Lung (tissue), 12 donors: ENCODE data around the gene KCNK2. TPM values are rescaled to one million over a fixed set of nuclear protein-coding genes. Genes with fewer than 3 reads are reported as not detected.

Source experiments
- ATAC-seq: fragments of 200-7000 bp; cut with Tn5 transposase; one replicate; pipeline ENCODE4 v1.9.1; 2020; ENCODE audit warnings: moderate number of reproducible peaks; ENCODE audit not compliant: insufficient read depth, low FRiP score
- DNase-seq, 3 donors: peaks; one replicate each; pipeline ENCODE4 v3.0.0-alpha.2; 2013 to 2017
- H3K27ac ChIP-seq, 2 donors: one replicate each; pipeline ENCODE4 v1.5.1; 2013; ENCODE audit warnings: mild to moderate bottlenecking in 2 of 2, moderate library complexity in 2 of 2, control low read depth in 1 of 2, inconsistent platforms in 1 of 2, low read depth in 1 of 2, low read length in 1 of 2
- H3K27me3 ChIP-seq, 3 donors: one replicate each; pipeline ENCODE4 v1.5.1; 2013; ENCODE audit warnings: low read length in 2 of 3; ENCODE audit not compliant: control insufficient read depth in 3 of 3, insufficient read depth in 3 of 3
- H3K36me3 ChIP-seq, 4 donors: one replicate each; pipeline ENCODE4 v1.5.1; 2013; ENCODE audit warnings: low read length in 4 of 4, mild to moderate bottlenecking in 1 of 4, moderate library complexity in 1 of 4; ENCODE audit not compliant: control insufficient read depth in 4 of 4, insufficient read depth in 4 of 4
- H3K4me1 ChIP-seq, 5 donors: one replicate each; pipeline ENCODE4 v1.5.1; 2013; ENCODE audit warnings: low read length in 5 of 5, mild to moderate bottlenecking in 2 of 5, moderate library complexity in 1 of 5; ENCODE audit not compliant: control insufficient read depth in 5 of 5, insufficient read depth in 5 of 5
- H3K4me3 ChIP-seq: one replicate; pipeline ENCODE4 v1.5.1; 2013; ENCODE audit warnings: mild to moderate bottlenecking, control low read depth, moderate library complexity
- H3K9ac ChIP-seq, 2 donors: one replicate each; pipeline ENCODE4 v1.5.1; 2013; ENCODE audit warnings: low read length in 2 of 2, control low read depth in 1 of 2; ENCODE audit not compliant: insufficient read depth in 1 of 2
- H3K9me3 ChIP-seq, 4 donors: one replicate each; pipeline ENCODE4 v1.5.1; 2013; ENCODE audit warnings: low read length in 3 of 4, mild to moderate bottlenecking in 1 of 4, moderate library complexity in 1 of 4; ENCODE audit not compliant: control insufficient read depth in 4 of 4, insufficient read depth in 3 of 4
- CTCF ChIP-seq: IDR thresholded peaks from 2 replicates; pipeline ENCODE4 v1.5.1; 2012; ENCODE audit warnings: mild to moderate bottlenecking; ENCODE audit errors: control extremely low read depth, extremely low read depth
- WGBS, 2 donors: extraction: QIAGEN DNeasy Blood & Tissue Kit; methylation state at CpG; one replicate each; pipeline ENCODE4 v1.1.7; 2013; 5-methylcytosine and 5-hydroxymethylcytosine counted together
- polyA plus RNA-seq, 2 donors: library from polyadenylated mRNA; stranded (reverse); fragments of 200-250 nt; gene quantifications; one replicate each; pipeline ENCODE4 v1.2.1, GENCODE V29; 2013
- total RNA-seq, 2 donors: library from RNA; depleted of rRNA in 1 of 2; stranded (reverse); fragments of >200 nt in 1 of 2; gene quantifications; one replicate each; pipeline ENCODE4 v1.2.1, GENCODE V29; 2014 to 2021
- donor health status: control.
- donor health status: control.
- donor health status: Bipolar disorder and iron deficiency.
- donor health status: healthy.
- donor health status: DM: yes; HTN: yes; CAD: no.

The KCNK2 gene
- total and polyA plus RNA-seq, 4 donors: 0.05 to 0.71 (median 0.18) TPM

- no peak for TF ChIP-seq CTCF
- Histone ChIP-seq H3K9ac (no peak overlapping the region), H3K4me1 (no peaks in the 10 kb centered on the region), H3K9me3 (no peaks in the 10 kb centered on the region), H3K36me3 (no peaks in the 10 kb centered on the region), H3K27me3 (no peaks in the 10 kb centered on the region), H3K27ac (no peak overlapping the region), H3K4me3 (no peak overlapping the region)
- DNase-seq: no peak
- no peak for ATAC-seq
Measured at GRCh38 chr1:215219372-215219771, 136.8 kb downstream of the KCNK2 start.

- no peak for TF ChIP-seq CTCF
- ATAC-seq: no peak
- 85 to 88% methylated on average over 4 of the region's 4 CpGs for WGBS, 2 donors
Measured at GRCh38 chr1:215220346-215220745, 137.8 kb downstream of the KCNK2 start.

GRCh38 chr1:215226757-215227156, 144.2 kb downstream of the KCNK2 start:
- no peaks in the 10 kb centered on the region for H3K36me3 ChIP-seq
- no peak overlapping the region for H3K9ac ChIP-seq
- no peaks in the 10 kb centered on the region for H3K4me1 ChIP-seq
- H3K9me3 ChIP-seq: no peaks in the 10 kb centered on the region
- no peak for TF ChIP-seq CTCF
- no peak overlapping the region for H3K4me3 ChIP-seq
- ATAC-seq: no peak
- no peak for DNase-seq
- no peak overlapping the region for H3K27ac ChIP-seq
- H3K27me3 ChIP-seq: no peaks in the 10 kb centered on the region
- 92 to 94% methylated on average over 2 of the region's 2 CpGs for WGBS, 2 donors

More at GRCh38 chr1:215220346-215220745, 137.8 kb downstream of the KCNK2 start:
- Histone ChIP-seq H3K9me3 (no peaks in the 10 kb centered on the region), H3K9ac (no peak overlapping the region), H3K4me3 (no peak overlapping the region), H3K27me3 (no peaks in the 10 kb centered on the region), H3K27ac (no peak overlapping the region), H3K4me1 (no peaks in the 10 kb centered on the region), H3K36me3 (no peaks in the 10 kb centered on the region)
- no peak for DNase-seq

GRCh38 chr1:215228193-215228592, 145.7 kb downstream of the KCNK2 start:
- Histone ChIP-seq H3K9ac (no peak overlapping the region), H3K27ac (no peak overlapping the region), H3K9me3 (no peaks in the 10 kb centered on the region), H3K4me1 (no peaks in the 10 kb centered on the region), H3K4me3 (no peak overlapping the region), H3K27me3 (no peaks in the 10 kb centered on the region), H3K36me3 (no peaks in the 10 kb centered on the region)
- WGBS, 2 donors: 75 to 82% methylated on average over 6 of the region's 6 CpGs
- DNase-seq (no peak), ATAC-seq (no peak)
- no peak for TF ChIP-seq CTCF
